Endothelial cell of umbilical vein (primary cell): Measurements from ENCODE around the gene COL18A1. TPM values are rescaled to one million over a fixed set of nuclear protein-coding genes. Genes with fewer than 3 reads are reported as not detected.

ENCODE experiments used
- BruUV-seq: library from RNA; stranded (reverse); fragments of 400-500 nt; replicated peaks from 2 replicates; lab custom pipeline; 2021; lab: Mats Ljungman, UMichigan
- CTCF ChIA-PET: fragments of 300-600, 350-600 bp; sonication (Branson Sonifier 250); formaldehyde crosslinking; loops from one replicate; lab custom pipeline; 2021; ENCODE audit warnings: antibody characterized with exemption, inconsistent platforms; lab: Charles Lee
- POLR2A ChIA-PET: fragments of 300-600, 350-600 bp; sonication (Branson Sonifier 250); formaldehyde crosslinking; loops from one replicate; lab custom pipeline; 2021; ENCODE audit warnings: antibody characterized with exemption, inconsistent platforms; lab: Charles Lee
- DNase-seq: peaks from one replicate; pipeline ENCODE4 v3.0.0-alpha.2; 2011; ENCODE audit warnings: low read depth, low spot score
- FAIRE-seq: peaks from 2 replicates; lab custom pipeline; 2011; peaks lifted over from hg19 to GRCh38; lab: Jason Lieb, UNC
- H2AFZ ChIP-seq: 2 replicates; pipeline ENCODE4 v1.6.0; 2012; ENCODE audit warnings: low read depth, low read length, control low read depth, inconsistent platforms
- H3K27ac ChIP-seq: 2 replicates; pipeline ENCODE4 v1.5.1; 2011; ENCODE audit warnings: low read depth, mild to moderate bottlenecking, control low read depth, low read length, moderate library complexity; ENCODE audit not compliant: insufficient read depth
- H3K27me3 ChIP-seq, 2 experiments: 2 replicates each; pipeline versions ENCODE4 v1.6.0 to v1.6.1; 2011; ENCODE audit warnings: low read length in 2 of 2, mixed read lengths in 1 of 2; ENCODE audit not compliant: control insufficient read depth in 2 of 2, insufficient read depth in 2 of 2
- H3K36me3 ChIP-seq, 2 experiments: 2 replicates in 1 of 2; 3 replicates in 1 of 2; pipeline ENCODE4 v1.5.1; 2011; ENCODE audit warnings: low read length in 2 of 2, mild to moderate bottlenecking in 1 of 2, moderate library complexity in 1 of 2; ENCODE audit not compliant: control insufficient read depth in 2 of 2, insufficient read depth in 2 of 2; ENCODE audit errors: extremely low read depth in 1 of 2
- H3K4me1 ChIP-seq: 3 replicates; pipeline ENCODE4 v1.5.1; 2011; ENCODE audit warnings: mild to moderate bottlenecking, low read length; ENCODE audit not compliant: control insufficient read depth, insufficient read depth; ENCODE audit errors: extremely low read depth
- H3K4me2 ChIP-seq: 2 replicates; pipeline ENCODE4 v1.6.1; 2011; ENCODE audit warnings: low read length, control low read depth, mixed read lengths; ENCODE audit not compliant: insufficient read depth
- H3K4me3 ChIP-seq, 3 experiments: fragments of 200-600 bp in 1 of 3; sonication (generic), shearing (Covaris generic) in 1 of 3; replicated peaks in 1 of 3; 2 replicates each; pipeline ENCODE4 v1.5.1; 2011 to 2016; ENCODE audit warnings: control low read depth in 3 of 3, low read length in 3 of 3, mild to moderate bottlenecking in 2 of 3, inconsistent platforms in 1 of 3, low read depth in 1 of 3, moderate library complexity in 1 of 3; ENCODE audit not compliant: insufficient read depth in 1 of 3
- H3K79me2 ChIP-seq: 2 replicates; pipeline ENCODE4 v1.6.0; 2012; ENCODE audit warnings: low read length, inconsistent platforms; ENCODE audit not compliant: control insufficient read depth, insufficient read depth
- H3K9ac ChIP-seq: replicated peaks from 2 replicates; pipeline ENCODE3; 2011; ENCODE audit warnings: low read length, control low read depth; ENCODE audit not compliant: insufficient read depth; ENCODE audit errors: extremely low read depth
- H3K9me1 ChIP-seq: replicated peaks from 3 replicates; pipeline ENCODE4 v1.6.0; 2011; ENCODE audit warnings: mild to moderate bottlenecking, low read length; ENCODE audit not compliant: control insufficient read depth, insufficient read depth; ENCODE audit errors: extremely low read depth
- H3K9me3 ChIP-seq: replicated peaks from 2 replicates; pipeline ENCODE4 v1.5.1; 2012; ENCODE audit warnings: low read length, inconsistent platforms; ENCODE audit not compliant: control insufficient read depth, insufficient read depth
- H4K20me1 ChIP-seq: replicated peaks from 2 replicates; pipeline ENCODE3; 2011; ENCODE audit warnings: mild to moderate bottlenecking, low read length; ENCODE audit not compliant: control insufficient read depth, insufficient read depth; ENCODE audit errors: extremely low read depth
- EZH2 ChIP-seq: IDR thresholded peaks from 2 replicates; pipeline ENCODE4 v1.6.1; 2012; ENCODE audit warnings: borderline replicate concordance, low read depth, mild to moderate bottlenecking, moderate library complexity, low read length, inconsistent platforms; ENCODE audit not compliant: severe bottlenecking
- FOS ChIP-seq: IDR thresholded peaks from 2 replicates; pipeline ENCODE4 v1.6.1; 2011; ENCODE audit warnings: mild to moderate bottlenecking, low read length, moderate library complexity, borderline replicate concordance; ENCODE audit not compliant: insufficient read depth
- GATA2 ChIP-seq: IDR thresholded peaks from 2 replicates; pipeline ENCODE4 v1.7.0; 2011; ENCODE audit warnings: low read depth, mild to moderate bottlenecking, moderate library complexity, mixed read lengths, low read length; ENCODE audit not compliant: insufficient read length, insufficient read depth
- JUN ChIP-seq: IDR thresholded peaks from 2 replicates; pipeline ENCODE4 v1.6.1; 2011; ENCODE audit warnings: borderline replicate concordance, low read depth; ENCODE audit not compliant: insufficient read length, insufficient read depth
- MYC ChIP-seq: IDR thresholded peaks from one replicate; pipeline ENCODE4 v1.6.1; 2011; ENCODE audit warnings: mild to moderate bottlenecking, low read depth, low read length
- POLR2A ChIP-seq: IDR thresholded peaks from 2 replicates; pipeline ENCODE4 v1.6.1; 2012; ENCODE audit warnings: low read depth, mild to moderate bottlenecking, control low read depth, low read length
- POLR2AphosphoS5 ChIP-seq: IDR thresholded peaks from 2 replicates; pipeline ENCODE4 v1.6.1; 2012; ENCODE audit warnings: low read depth, mild to moderate bottlenecking, control low read depth, low read length, moderate library complexity; ENCODE audit not compliant: insufficient read depth
- dilution Hi-C: fragments of 300-500 bp; cut with MboI; formaldehyde crosslinking; loops from one replicate; pipeline ENCODE4 v1.15.0; 2019; ENCODE audit warnings: low sequenced_read_pairs; ENCODE audit not compliant: extremely low pct_ligation_motif_present
- intact Hi-C: fragments of 100-400 bp; cut with micrococcal nuclease; formaldehyde crosslinking; loops from one replicate; pipeline ENCODE4 v1.10.0; 2022
- polyA plus RNA-seq, 4 experiments: library from polyadenylated mRNA; depleted of rRNA in 3 of 4; stranded (reverse) in 3 of 4; unstranded in 1 of 4; fragments of >200 nt; gene quantifications; 2 replicates each; pipeline versions ENCODE4 v1.2.1 to v1.2.3, GENCODE V29; 2011 to 2012; ENCODE audit warnings: missing spikeins in 1 of 4
- total RNA-seq: library from RNA; stranded (reverse); gene quantifications from 2 replicates; pipeline ENCODE4 v1.2.3, GENCODE V29; 2021
- TF ChIP-seq, protein P1 (sequence below), 2 donors: IDR thresholded peaks; 1 replicate in 1 of 2; 2 replicates in 1 of 2; pipeline ENCODE4 v1.5.1; 2011; ENCODE audit warnings: low read length in 2 of 2, mild to moderate bottlenecking in 2 of 2, moderate library complexity in 2 of 2, control low read depth in 1 of 2, inconsistent platforms in 1 of 2, low read depth in 1 of 2; ENCODE audit not compliant: insufficient read depth in 1 of 2; ENCODE audit errors: extremely low read depth in 1 of 2
- TF ChIP-seq, protein P2 (sequence below): IDR thresholded peaks from 2 replicates; pipeline ENCODE4 v1.6.1; 2011; ENCODE audit not compliant: insufficient read depth, insufficient read length

COL18A1 gene
- total and polyA plus RNA-seq, 2 donors (not counting 3 experiments of a cell fraction or from before 2014, with no cell fraction given) = 198 to 252 TPM

DNA sequence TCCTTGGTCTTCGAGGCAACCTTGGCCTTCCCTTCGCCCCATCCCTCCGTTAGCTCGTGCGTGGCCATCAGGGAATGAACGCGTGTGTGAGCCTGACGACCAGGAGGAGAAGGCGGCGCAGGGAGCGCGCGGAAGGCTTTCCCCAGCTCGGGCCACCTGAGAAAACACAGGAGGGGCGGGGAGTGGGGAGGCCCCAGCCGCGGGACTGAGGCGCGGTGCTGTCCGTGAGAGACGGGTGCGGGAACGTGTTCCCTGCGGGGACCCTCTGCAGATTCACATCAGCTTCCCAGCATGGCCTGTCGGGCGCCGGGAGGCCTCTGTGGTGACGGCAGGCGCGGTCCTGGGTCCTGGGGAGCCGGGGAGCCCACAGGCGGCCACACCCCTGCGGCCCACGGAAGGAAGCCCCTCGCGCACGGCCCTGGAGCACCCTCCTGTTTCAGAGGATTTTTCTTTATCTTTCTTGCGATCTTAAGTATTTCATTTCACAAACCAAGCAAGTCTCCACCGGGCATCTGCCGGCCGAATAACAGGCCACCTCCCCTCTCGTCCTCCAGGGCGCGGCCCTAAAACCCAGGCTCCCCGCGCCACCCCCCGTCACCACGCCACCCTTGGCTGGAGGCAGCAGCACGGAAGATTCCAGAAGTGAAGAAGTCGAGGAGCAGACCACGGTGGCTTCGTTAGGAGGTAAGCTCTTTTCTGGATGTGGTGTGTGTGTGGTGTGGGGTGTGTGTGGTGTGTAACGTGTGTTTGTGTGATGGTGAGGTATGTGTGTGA is 71.0 kb downstream of the COL18A1 start:
- H3K9me3 ChIP-seq = no peaks in the 10 kb centered on the region
- H3K9ac ChIP-seq = no peak overlapping the region
- POLR2A ChIA-PET = no interaction called here
- intact Hi-C loops = loop anchor here (10.0 kb wide), 1 partner anchor 59 kb away; no protein-coding TSS in a partner anchor
- peaks cover 16% of the 10 kb centered on the region for H3K4me1 ChIP-seq
- no peak overlapping the region for H3K4me3 ChIP-seq
- peaks cover 3 to 27% of the 10 kb centered on the region in 2 experiments for H3K36me3 ChIP-seq
- dilution Hi-C loops = no loop called here
- H2AFZ ChIP-seq = no peak overlapping the region
- BruUV-seq = no TSS peak
- no peaks in the 10 kb centered on the region for H4K20me1 ChIP-seq
- FAIRE-seq (no peak), DNase-seq (no peak)
- no peaks in the 10 kb centered on the region for H3K27me3 ChIP-seq
- H3K9me1 ChIP-seq = no peaks in the 10 kb centered on the region
- CTCF ChIA-PET = no interaction called here
- H3K79me2 ChIP-seq = peaks cover 16% of the 10 kb centered on the region
- no peak for TF ChIP-seq MYC
- TF ChIP-seq, protein P1, sequence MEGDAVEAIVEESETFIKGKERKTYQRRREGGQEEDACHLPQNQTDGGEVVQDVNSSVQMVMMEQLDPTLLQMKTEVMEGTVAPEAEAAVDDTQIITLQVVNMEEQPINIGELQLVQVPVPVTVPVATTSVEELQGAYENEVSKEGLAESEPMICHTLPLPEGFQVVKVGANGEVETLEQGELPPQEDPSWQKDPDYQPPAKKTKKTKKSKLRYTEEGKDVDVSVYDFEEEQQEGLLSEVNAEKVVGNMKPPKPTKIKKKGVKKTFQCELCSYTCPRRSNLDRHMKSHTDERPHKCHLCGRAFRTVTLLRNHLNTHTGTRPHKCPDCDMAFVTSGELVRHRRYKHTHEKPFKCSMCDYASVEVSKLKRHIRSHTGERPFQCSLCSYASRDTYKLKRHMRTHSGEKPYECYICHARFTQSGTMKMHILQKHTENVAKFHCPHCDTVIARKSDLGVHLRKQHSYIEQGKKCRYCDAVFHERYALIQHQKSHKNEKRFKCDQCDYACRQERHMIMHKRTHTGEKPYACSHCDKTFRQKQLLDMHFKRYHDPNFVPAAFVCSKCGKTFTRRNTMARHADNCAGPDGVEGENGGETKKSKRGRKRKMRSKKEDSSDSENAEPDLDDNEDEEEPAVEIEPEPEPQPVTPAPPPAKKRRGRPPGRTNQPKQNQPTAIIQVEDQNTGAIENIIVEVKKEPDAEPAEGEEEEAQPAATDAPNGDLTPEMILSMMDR (IDR thresholded peaks at IDR 0.05; ENCODE audit: extremely low read depth in 1 of 2, insufficient read depth in 1 of 2, low read depth in 1 of 2, low read length in 2 of 2) = no peak
- no peak for TF ChIP-seq EZH2
- TF ChIP-seq POLR2A = no peak
- TF ChIP-seq, protein P2, sequence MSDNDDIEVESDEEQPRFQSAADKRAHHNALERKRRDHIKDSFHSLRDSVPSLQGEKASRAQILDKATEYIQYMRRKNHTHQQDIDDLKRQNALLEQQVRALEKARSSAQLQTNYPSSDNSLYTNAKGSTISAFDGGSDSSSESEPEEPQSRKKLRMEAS = no peak
- TF ChIP-seq FOS = no peak
- no peak for TF ChIP-seq GATA2
- TF ChIP-seq POLR2AphosphoS5 = no peak
- TF ChIP-seq JUN = no peak
- no peak overlapping the region for H3K4me2 ChIP-seq
- no peak overlapping the region for H3K27ac ChIP-seq
